Measurements from ENCODE around the gene SIRT4.

DNA sequence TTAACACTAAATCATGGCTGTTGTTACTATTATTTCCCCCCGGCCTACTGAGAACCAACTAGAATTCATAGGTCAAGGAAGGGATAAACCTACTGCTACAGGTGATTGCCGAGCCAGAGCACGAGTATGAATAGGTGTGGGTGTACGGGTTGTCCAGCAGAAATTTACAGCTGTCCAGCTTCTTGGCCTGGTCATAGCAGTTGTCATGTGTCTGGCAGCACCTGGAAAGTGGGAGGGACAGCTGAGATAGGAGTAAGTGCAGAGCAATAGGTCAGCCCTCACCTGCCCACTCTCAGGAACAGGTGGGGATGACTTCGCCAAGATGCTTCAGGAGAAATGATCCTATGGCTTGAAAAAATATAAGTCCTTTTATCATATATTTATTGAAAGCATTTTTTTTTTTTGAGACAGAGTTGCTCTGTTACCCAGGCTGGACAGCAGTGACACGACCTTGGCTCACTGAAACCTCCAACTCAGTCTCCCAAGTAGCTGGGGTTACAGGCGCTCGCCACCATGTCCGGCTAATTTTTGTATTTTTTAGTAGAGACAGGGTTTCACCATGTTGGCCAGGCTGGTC is 22.8 kb downstream of the SIRT4 start:
- no peak for TF ChIP-seq CTCF (IDR thresholded peaks at IDR 0.05)
- TF ChIP-seq EP300 (IDR thresholded peaks at IDR 0.05), result no peak
- no peak for TF ChIP-seq POLR2AphosphoS5 (IDR thresholded peaks at IDR 0.05)

Data from suprapubic skin (tissue), 4 donors.